Gastrocnemius medialis (tissue), 4 donors: ENCODE results near the gene NCAPD3. TPM values are rescaled to one million over a fixed set of nuclear protein-coding genes. Genes with fewer than 3 reads are reported as not detected.

Source experiments
- ATAC-seq, 2 donors: fragments of 150-250 bp; one replicate each; pipeline ENCODE4 v1.9.1; 2016
- DNase-seq, 2 donors: peaks; one replicate each; pipeline ENCODE4 v3.0.0-alpha.2; 2019
- H3K27ac ChIP-seq, 4 donors: fragments of 200-600 bp; sonication (generic); 1 replicate in 1 of 4; 2 replicates in 3 of 4; pipeline ENCODE4 v1.5.1; 2016 to 2018; ENCODE audit warnings: mild to moderate bottlenecking in 2 of 4, moderate library complexity in 1 of 4
- H3K27me3 ChIP-seq, 3 donors: fragments of 200-600 bp; sonication (generic) in 2 of 3; 1 replicate in 1 of 3; 2 replicates in 2 of 3; pipeline versions ENCODE4 v1.5.1 to v1.6.0; 2016 to 2019; ENCODE audit warnings: mild to moderate bottlenecking in 1 of 3, moderate library complexity in 1 of 3
- H3K36me3 ChIP-seq, 2 donors: fragments of 200-600 bp; sonication (generic) in 1 of 2; one replicate each; pipeline ENCODE4 v1.5.1; 2017 to 2018
- H3K4me1 ChIP-seq, 2 donors: fragments of 200-600 bp; sonication (generic) in 1 of 2; one replicate each; pipeline ENCODE4 v1.5.1; 2016 to 2017; ENCODE audit warnings: mild to moderate bottlenecking in 2 of 2
- H3K4me3 ChIP-seq, 4 donors: fragments of 200-600 bp; sonication (generic) in 3 of 4; 1 replicate in 1 of 4; 2 replicates in 3 of 4; pipeline ENCODE4 v1.5.1; 2016 to 2019; ENCODE audit warnings: mild to moderate bottlenecking in 2 of 4
- H3K9me3 ChIP-seq, 3 donors: fragments of 200-600 bp; sonication (generic) in 2 of 3; 1 replicate in 1 of 3; 2 replicates in 2 of 3; pipeline ENCODE4 v1.5.1; 2016 to 2019
- CTCF ChIP-seq, 5 experiments: fragments of 450-650 bp in 3 of 5; fragments of 200-600 bp in 2 of 5; sonication (generic) in 2 of 5; IDR thresholded peaks in 4 of 5; conservative IDR thresholded peaks in 1 of 5; 1 replicate in 4 of 5; 2 replicates in 1 of 5; pipeline ENCODE4 v1.5.1; 2016 to 2019; ENCODE audit warnings: antibody characterized with exemption in 5 of 5, mild to moderate bottlenecking in 3 of 5, moderate library complexity in 3 of 5
- POLR2A ChIP-seq, 2 donors: fragments of 450-650 bp; IDR thresholded peaks; one replicate each; pipeline ENCODE4 v1.6.1; 2017; ENCODE audit warnings: antibody characterized with exemption in 2 of 2, mild to moderate bottlenecking in 2 of 2, moderate library complexity in 2 of 2
- in situ Hi-C, 4 donors: fragments of 200-750 bp; cut with MboI; loops; one replicate each; pipeline versions ENCODE4 v1.15.0 to v1.8.0; 2017; ENCODE audit warnings: low sequenced_read_pairs in 4 of 4
- intact Hi-C: fragments of 100-400 bp; cut with DNase I; formaldehyde crosslinking; loops from one replicate; pipeline ENCODE4 v1.15.1; 2023; ENCODE audit warnings: low total_unique reads
- total RNA-seq, 4 donors: library from RNA; depleted of rRNA; stranded (reverse); fragments of >200 nt; gene quantifications; one replicate each; pipeline versions ENCODE4 v1.1.0 to v1.2.3, GENCODE V29; 2016

The NCAPD3 gene
- total RNA-seq, 4 donors from 2014 or later = 3.6 to 6.7 (median 4.5) TPM

- DNase-seq (no peak), ATAC-seq (no peak)
- peaks cover 0 to under 1% of the 10 kb centered on the region in 2 donors for H3K4me1 ChIP-seq
- H3K27ac ChIP-seq = no peak overlapping the region
- intact Hi-C loops (no loop called here), in situ Hi-C loops (no loop called here)
- no peak overlapping the region for H3K4me3 ChIP-seq
- TF ChIP-seq POLR2A (IDR thresholded peaks at IDR 0.05) (no peak), CTCF (IDR thresholded peaks at IDR 0.05 in 4 of 5, conservative IDR thresholded peaks at IDR 0.05 in 1 of 5) (no peak)
- H3K27me3 ChIP-seq = no peaks in the 10 kb centered on the region
- no peaks in the 10 kb centered on the region for H3K9me3 ChIP-seq
- peaks cover 0 to 98% of the 10 kb centered on the region in 2 donors for H3K36me3 ChIP-seq
These were observed 22.9 kb upstream of the NCAPD3 start for GRCh38 chr11:134246678-134247077.

DNA sequence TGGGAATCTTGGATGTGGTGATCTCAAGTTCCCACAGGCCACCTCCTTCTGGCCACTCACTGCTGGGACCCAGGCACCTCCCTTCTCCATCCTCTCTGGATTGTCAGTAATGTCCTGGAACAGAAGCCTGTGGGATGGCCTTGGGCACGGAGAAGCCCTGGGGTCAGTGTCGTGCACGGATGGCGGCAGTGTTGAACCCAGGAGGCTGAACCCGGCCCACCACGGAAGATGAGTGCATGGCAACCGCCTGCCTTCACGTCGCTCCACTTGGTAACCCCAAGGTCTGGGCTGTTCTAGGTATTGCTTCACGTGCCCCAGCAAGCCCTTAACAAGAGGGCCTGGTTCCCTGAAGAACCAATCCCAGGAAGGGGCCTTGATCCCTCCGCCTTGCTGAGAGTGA is 22.3 kb upstream of the NCAPD3 start:
- Histone ChIP-seq H3K36me3 (peaks cover 0 to 100% of the 10 kb centered on the region in 2 donors), H3K27me3 (no peaks in the 10 kb centered on the region), H3K9me3 (no peaks in the 10 kb centered on the region), H3K4me1 (no peaks in the 10 kb centered on the region), H3K4me3 (no peak overlapping the region), H3K27ac (no peak overlapping the region)
- no peak for ATAC-seq
- TF ChIP-seq CTCF (IDR thresholded peaks at IDR 0.05 in 4 of 5, conservative IDR thresholded peaks at IDR 0.05 in 1 of 5) (no peak), POLR2A (IDR thresholded peaks at IDR 0.05) (no peak)
- in situ Hi-C loops = no loop called here
- intact Hi-C loops = no loop called here
- DNase-seq = no peak

GRCh38 chr11:134245434-134245833 is 21.7 kb upstream of the NCAPD3 start:
- H3K4me3 ChIP-seq = no peak overlapping the region
- no peak for DNase-seq
- peaks cover 0 to 99% of the 10 kb centered on the region in 2 donors for H3K36me3 ChIP-seq
- no peaks in the 10 kb centered on the region for H3K9me3 ChIP-seq
- no peak overlapping the region for H3K27ac ChIP-seq
- no peaks in the 10 kb centered on the region for H3K27me3 ChIP-seq
- H3K4me1 ChIP-seq = no peaks in the 10 kb centered on the region
- in situ Hi-C loops (no loop called here), intact Hi-C loops (no loop called here)
- TF ChIP-seq CTCF (IDR thresholded peaks at IDR 0.05 in 4 of 5, conservative IDR thresholded peaks at IDR 0.05 in 1 of 5) (no peak), POLR2A (IDR thresholded peaks at IDR 0.05) (no peak)
- ATAC-seq = no peak

DNA sequence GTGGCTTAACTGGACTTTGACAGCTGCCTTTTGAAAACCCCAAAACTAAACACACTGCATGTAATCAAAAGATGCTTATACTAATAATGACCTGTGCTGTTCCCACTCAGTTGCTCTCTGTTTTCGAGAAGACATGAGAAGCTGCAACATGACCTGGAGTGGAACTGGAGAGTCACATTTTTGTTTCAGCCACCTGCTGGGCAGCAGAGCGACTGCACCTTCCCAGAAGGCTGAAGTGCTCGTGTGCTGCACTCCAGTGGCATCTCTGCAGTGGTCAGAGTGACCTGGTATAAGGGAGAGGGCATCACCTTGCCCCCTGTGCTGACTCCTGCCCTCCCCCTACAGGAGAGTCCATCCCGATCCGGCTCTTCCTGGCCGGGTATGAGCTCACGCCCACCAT is 20.8 kb upstream of the NCAPD3 start:
- Histone ChIP-seq H3K36me3 (peaks cover 0 to 99% of the 10 kb centered on the region in 2 donors), H3K27ac (no peak overlapping the region), H3K4me3 (no peak overlapping the region), H3K27me3 (no peaks in the 10 kb centered on the region), H3K4me1 (no peaks in the 10 kb centered on the region), H3K9me3 (no peaks in the 10 kb centered on the region)
- ATAC-seq (peak in 1 of 2 donors; percentile 51), DNase-seq (no peak)
- TF ChIP-seq CTCF (IDR thresholded peaks at IDR 0.05 in 4 of 5, conservative IDR thresholded peaks at IDR 0.05 in 1 of 5) (no peak), POLR2A (IDR thresholded peaks at IDR 0.05) (no peak)
- in situ Hi-C loops = no loop called here
- intact Hi-C loops = no loop called here

GRCh38 chr11:134243913-134244312 is 20.1 kb upstream of the NCAPD3 start:
- DNase-seq = no peak
- H3K36me3 ChIP-seq = peaks cover 0 to 99% of the 10 kb centered on the region in 2 donors
- H3K9me3 ChIP-seq = no peaks in the 10 kb centered on the region
- H3K4me1 ChIP-seq = no peaks in the 10 kb centered on the region
- H3K27me3 ChIP-seq = no peaks in the 10 kb centered on the region
- TF ChIP-seq CTCF (IDR thresholded peaks at IDR 0.05 in 4 of 5, conservative IDR thresholded peaks at IDR 0.05 in 1 of 5) (no peak), POLR2A (IDR thresholded peaks at IDR 0.05) (no peak)
- intact Hi-C loops (no loop called here), in situ Hi-C loops (no loop called here)
- H3K27ac ChIP-seq = no peak overlapping the region
- no peak for ATAC-seq
- H3K4me3 ChIP-seq = no peak overlapping the region
